MM.1S (cell line): ENCODE measurements around the gene MFGE8.

Source experiments
- DNase-seq: peaks from one replicate; pipeline ENCODE4 v3.0.0-alpha.2; 2015
- H2AFZ ChIP-seq: fragments of 300-600 bp; sonication (generic); 2 replicates; pipeline ENCODE4 v1.6.0; 2016; ENCODE audit warnings: antibody characterized with exemption, low read length
- H3F3A ChIP-seq: fragments of 300-600 bp; sonication (generic); 2 replicates; pipeline ENCODE4 v1.6.1; 2016; ENCODE audit warnings: mild to moderate bottlenecking, antibody characterized with exemption, low read length, moderate library complexity, mixed read lengths; ENCODE audit not compliant: insufficient read depth
- H3K27ac ChIP-seq: fragments of 300-600 bp; sonication (generic); 2 replicates; pipeline ENCODE4 v1.5.1; 2016; ENCODE audit warnings: mild to moderate bottlenecking, low read length
- H3K27me3 ChIP-seq: fragments of 300-600 bp; sonication (generic); replicated peaks from 2 replicates; pipeline ENCODE4 v1.6.0; 2016; ENCODE audit warnings: low read length; ENCODE audit not compliant: insufficient read depth
- H3K36me3 ChIP-seq: fragments of 300-600 bp; sonication (generic); replicated peaks from 2 replicates; pipeline ENCODE4 v1.6.1; 2016; ENCODE audit warnings: mild to moderate bottlenecking, low read length, mixed read lengths; ENCODE audit not compliant: insufficient read depth
- H3K4me1 ChIP-seq: fragments of 300-600 bp; sonication (generic); 2 replicates; pipeline ENCODE4 v1.6.1; 2016; ENCODE audit warnings: low read length, mixed read lengths
- H3K4me2 ChIP-seq: fragments of 300-600 bp; sonication (generic); 2 replicates; pipeline ENCODE4 v1.6.0; 2016; ENCODE audit warnings: low read depth, low read length
- H3K4me3 ChIP-seq: fragments of 300-600 bp; sonication (generic); 2 replicates; pipeline ENCODE4 v1.5.1; 2016; ENCODE audit warnings: low read length, mixed read lengths
- H3K79me2 ChIP-seq: fragments of 300-600 bp; sonication (generic); 2 replicates; pipeline ENCODE4 v1.6.1; 2016; ENCODE audit warnings: mixed run types, low read length, mixed read lengths
- H3K9ac ChIP-seq: fragments of 300-600 bp; sonication (generic); 2 replicates; pipeline ENCODE4 v1.6.1; 2016; ENCODE audit warnings: low read length, mixed read lengths
- H3K9me2 ChIP-seq: fragments of 300-600 bp; sonication (generic); replicated peaks from 2 replicates; pipeline ENCODE4 v1.6.1; 2016; ENCODE audit warnings: mild to moderate bottlenecking, low read length, mixed read lengths; ENCODE audit not compliant: insufficient read depth
- H3K9me3 ChIP-seq: fragments of 300-600 bp; sonication (generic); replicated peaks from 2 replicates; pipeline ENCODE4 v1.6.1; 2016; ENCODE audit warnings: mild to moderate bottlenecking, low read length, mixed read lengths; ENCODE audit not compliant: insufficient read depth
- H4K20me1 ChIP-seq: fragments of 300-600 bp; sonication (generic); 2 replicates; pipeline ENCODE4 v1.6.1; 2016; ENCODE audit warnings: mild to moderate bottlenecking, low read length, moderate library complexity, mixed read lengths; ENCODE audit not compliant: insufficient read depth
- CTCF ChIP-seq: fragments of 300-600 bp; sonication (generic); IDR thresholded peaks from 2 replicates; pipeline ENCODE4 v1.5.1; 2016; ENCODE audit warnings: antibody characterized with exemption, low read length, mixed read lengths
- EZH2 ChIP-seq: fragments of 300-600 bp; sonication (generic); optimal IDR thresholded peaks from 2 replicates; pipeline ENCODE3; 2017; ENCODE audit warnings: low read depth, mild to moderate bottlenecking, antibody characterized with exemption, low read length, mixed read lengths
- EZH2phosphoT487 ChIP-seq: fragments of 300-600 bp; sonication (generic); IDR thresholded peaks from 2 replicates; pipeline ENCODE4 v1.6.1; 2018; ENCODE audit warnings: antibody characterized with exemption, low read length

Gene MFGE8

GRCh38 chr15:88858934-88859333, 54.2 kb downstream of the MFGE8 start:
- no peak overlapping the region for H2AFZ ChIP-seq
- H3K27ac ChIP-seq: no peak overlapping the region
- H3K4me2 ChIP-seq: no peak overlapping the region
- no peaks in the 10 kb centered on the region for H3K9me2 ChIP-seq
- no peaks in the 10 kb centered on the region; the same call in 1 of the 2 replicates for H3K4me1 ChIP-seq
- H3K9me3 ChIP-seq: no peaks in the 10 kb centered on the region
- no peaks in the 10 kb centered on the region for H3K36me3 ChIP-seq
- TF ChIP-seq EZH2 (no peak), EZH2phosphoT487 (no peak), CTCF (no peak)
- H3K27me3 ChIP-seq: peaks cover 19% of the 10 kb centered on the region
- H4K20me1 ChIP-seq: no peaks in the 10 kb centered on the region
- no peaks in the 10 kb centered on the region for H3F3A ChIP-seq
- no peak overlapping the region for H3K4me3 ChIP-seq
- no peaks in the 10 kb centered on the region for H3K79me2 ChIP-seq
- DNase-seq: no peak
- no peak overlapping the region for H3K9ac ChIP-seq

GRCh38 chr15:88852476-88852875, 60.7 kb downstream of the MFGE8 start:
- no peak overlapping the region for H2AFZ ChIP-seq
- H3K27ac ChIP-seq: no peak overlapping the region
- no peaks in the 10 kb centered on the region for H3K36me3 ChIP-seq
- H3K79me2 ChIP-seq: no peaks in the 10 kb centered on the region
- H3K27me3 ChIP-seq: peaks cover 13% of the 10 kb centered on the region
- H3K9me2 ChIP-seq: no peaks in the 10 kb centered on the region
- no peaks in the 10 kb centered on the region for H3K9me3 ChIP-seq
- no peak overlapping the region for H3K4me2 ChIP-seq
- H3K4me1 ChIP-seq: no peaks in the 10 kb centered on the region
- no peaks in the 10 kb centered on the region for H4K20me1 ChIP-seq
- TF ChIP-seq CTCF (no peak), EZH2 (no peak), EZH2phosphoT487 (no peak)
- H3K9ac ChIP-seq: no peak overlapping the region
- DNase-seq: no peak
- H3F3A ChIP-seq: no peaks in the 10 kb centered on the region
- no peak overlapping the region for H3K4me3 ChIP-seq

GRCh38 chr15:88849376-88850072, 63.7 kb downstream of the MFGE8 start:
- no peak overlapping the region for H3K4me2 ChIP-seq
- no peak for DNase-seq
- no peak for TF ChIP-seq EZH2
- TF ChIP-seq CTCF: no peak
- TF ChIP-seq EZH2phosphoT487: no peak
- no peak overlapping the region for H3K27ac ChIP-seq
- no peaks in the 10 kb centered on the region for H4K20me1 ChIP-seq
- H3K79me2 ChIP-seq: no peaks in the 10 kb centered on the region
- no peak overlapping the region for H3K9ac ChIP-seq
- no peaks in the 10 kb centered on the region for H3K36me3 ChIP-seq
- no peaks in the 10 kb centered on the region for H3K9me3 ChIP-seq
- no peaks in the 10 kb centered on the region for H3K27me3 ChIP-seq
- H3K9me2 ChIP-seq: no peaks in the 10 kb centered on the region
- no peaks in the 10 kb centered on the region for H3F3A ChIP-seq
- no peaks in the 10 kb centered on the region for H3K4me1 ChIP-seq
- no peak overlapping the region for H3K4me3 ChIP-seq
- H2AFZ ChIP-seq: no peak overlapping the region
